Right cardiac atrium (tissue), 5 donors: ENCODE results near the gene PTPA. TPM values are rescaled to one million over a fixed set of nuclear protein-coding genes. Genes with fewer than 3 reads are reported as not detected.
"Not testable (repeated sequence)": the region's sequence is repeated elsewhere in the genome, so short reads cannot be mapped to it uniquely, and the experiment has no call there.

ENCODE experiments used
- ATAC-seq, 2 donors: fragments of 200-7000 bp; cut with Tn5 transposase; one replicate each; pipeline versions ENCODE4 v1.8.0 to v1.9.1; 2020; ENCODE audit warnings: moderate library complexity in 2 of 2, mild to moderate bottlenecking in 1 of 2
- DNase-seq, 3 donors: peaks; one replicate each; pipeline ENCODE4 v3.0.0-alpha.2; 2020
- H3K27ac ChIP-seq: one replicate; pipeline ENCODE4 v1.5.1; 2013; ENCODE audit warnings: mild to moderate bottlenecking, low read length, control low read depth, moderate library complexity
- H3K27me3 ChIP-seq: one replicate; pipeline ENCODE4 v1.6.1; 2013; ENCODE audit not compliant: control insufficient read depth, insufficient read depth
- H3K4me1 ChIP-seq: one replicate; pipeline ENCODE4 v1.6.1; 2013; ENCODE audit warnings: low read length; ENCODE audit not compliant: control insufficient read depth, insufficient read depth
- H3K4me3 ChIP-seq: one replicate; pipeline ENCODE4 v1.5.1; 2013; ENCODE audit warnings: low read length, control low read depth
- H3K9me3 ChIP-seq: one replicate; pipeline ENCODE4 v1.6.1; 2013; ENCODE audit warnings: low read length; ENCODE audit not compliant: control insufficient read depth
- WGBS: extraction: QIAGEN DNeasy Blood & Tissue Kit; methylation state at CpG from one replicate; pipeline ENCODE4 v1.1.7; 2013; 5-methylcytosine and 5-hydroxymethylcytosine counted together
- intact Hi-C, 4 donors: fragments of 100-400 bp; cut with DNase I; formaldehyde crosslinking; loops; one replicate each; pipeline versions ENCODE4 v1.11.0 to v1.14.0; 2022 to 2023
- polyA plus RNA-seq: library from polyadenylated mRNA; stranded (reverse); fragments of 200-250 nt; gene quantifications from one replicate; pipeline ENCODE4 v1.2.3, GENCODE V29; 2013
- total RNA-seq, 4 donors: library from RNA; stranded (reverse); fragmentation: NEBNext Ultra II Directional; extraction: Animal tissue kit (Norgen Biotek cat#: 25700); gene quantifications; one replicate each; pipeline ENCODE4 v1.2.1, GENCODE V29; 2021
- donor health status: healthy with polysubstance abuse.
- donor health status: DM: no; HTN: yes; CAD: no.
- donor health status: DM: no; HTN: no; CAD: no.
- donor health status: DM: no; HTN: yes; CAD: no; lungs with severe emphysema.
- donor health status: DM: yes; HTN: yes; CAD: no.

Gene PTPA
- total and polyA plus RNA-seq, 5 donors = 115 to 170 (median 147) TPM

DNA sequence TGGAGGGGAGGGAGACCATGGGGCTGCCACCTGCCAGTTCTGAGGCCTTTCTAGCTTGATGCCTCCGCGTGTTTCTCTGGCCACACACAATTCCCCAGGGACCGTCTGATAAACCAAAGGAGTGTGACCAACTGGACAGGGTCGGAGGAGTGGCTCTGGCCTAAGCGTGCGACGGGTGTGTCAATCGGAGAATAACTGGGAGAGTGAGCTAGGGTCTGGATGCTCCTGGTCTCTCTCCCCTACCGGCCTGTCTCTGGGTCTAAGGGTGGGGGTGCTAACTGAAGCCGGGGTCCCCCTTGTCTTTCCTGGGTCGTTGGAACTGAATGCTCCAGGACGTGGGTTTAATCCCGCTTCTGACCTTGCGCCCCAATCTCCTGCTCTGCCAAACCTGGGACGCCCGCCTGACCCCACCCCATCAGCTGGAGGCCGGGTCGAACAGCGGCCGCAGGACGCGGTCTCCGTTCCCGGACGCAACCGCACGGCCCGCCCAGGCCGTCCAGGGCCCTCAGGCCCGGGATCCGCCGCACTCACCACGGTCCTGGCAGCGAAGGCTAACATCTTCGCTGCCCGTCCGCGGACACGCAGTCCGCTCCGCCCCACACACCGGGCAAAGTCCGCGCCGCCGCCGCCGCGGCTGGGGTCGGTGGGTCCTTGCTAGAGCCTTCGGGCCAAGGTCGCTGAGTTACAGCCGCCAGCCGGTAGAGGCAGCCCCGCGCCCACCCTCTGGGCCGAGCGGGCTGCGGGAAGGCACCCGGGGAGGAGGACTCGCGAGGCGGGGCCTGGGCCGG, 1.1 kb upstream of the PTPA start:
- DNase-seq (peak; percentile 60 to 81 (median 74)), ATAC-seq (peak; percentile 14 to 37)
- intact Hi-C loops = no loop called here
- Histone ChIP-seq H3K4me3 (peak overlapping the region; percentile 87), H3K9me3 (no peaks in the 10 kb centered on the region), H3K4me1 (no peaks in the 10 kb centered on the region), H3K27me3 (no peaks in the 10 kb centered on the region), H3K27ac (peak overlapping the region; percentile 81)
- WGBS = 2% methylated on average over 64 of the region's 64 CpGs

DNA sequence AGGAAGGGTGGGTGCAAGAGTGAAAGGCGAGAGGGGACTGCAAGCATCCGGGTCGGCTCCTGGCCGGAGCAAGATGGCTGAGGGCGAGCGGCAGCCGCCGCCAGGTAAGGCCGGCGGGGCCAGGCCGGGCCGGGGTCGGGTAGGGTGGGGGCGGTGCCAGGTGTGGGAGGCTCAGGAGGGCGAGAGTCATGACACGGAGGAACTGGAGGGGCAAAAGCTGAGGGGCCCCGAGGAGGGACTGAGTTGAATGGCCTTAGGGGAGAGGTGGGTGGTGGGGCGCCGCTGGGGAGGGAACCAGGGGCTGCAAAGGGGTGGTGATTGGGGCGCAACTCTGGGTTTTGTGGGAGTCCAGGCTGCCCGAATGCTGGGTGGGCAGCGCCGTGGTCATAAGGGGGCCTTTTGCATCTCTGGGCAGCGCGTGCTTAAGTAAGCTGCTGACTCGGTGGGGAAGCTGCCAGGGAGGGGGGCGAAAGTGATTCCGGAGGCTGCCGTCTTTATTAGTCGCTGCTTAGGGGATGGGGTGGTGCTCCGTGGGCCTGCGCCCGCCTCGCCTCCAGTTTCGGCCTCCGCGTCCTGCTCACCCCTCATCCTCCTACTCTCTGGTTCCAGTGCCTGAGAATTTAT, 425 bp downstream of the PTPA start:
- Histone ChIP-seq H3K27me3 (no peaks in the 10 kb centered on the region), H3K4me3 (peak overlapping the region; percentile 90), H3K9me3 (no peaks in the 10 kb centered on the region), H3K27ac (peak overlapping the region; percentile 61), H3K4me1 (no peaks in the 10 kb centered on the region)
- peak; percentile 6 to 10 for ATAC-seq
- WGBS = under 1% methylated on average over 37 of the region's 37 CpGs
- peak in 2 of 3 donors; percentile 49 to 77 for DNase-seq
- intact Hi-C loops = no loop called here

DNA sequence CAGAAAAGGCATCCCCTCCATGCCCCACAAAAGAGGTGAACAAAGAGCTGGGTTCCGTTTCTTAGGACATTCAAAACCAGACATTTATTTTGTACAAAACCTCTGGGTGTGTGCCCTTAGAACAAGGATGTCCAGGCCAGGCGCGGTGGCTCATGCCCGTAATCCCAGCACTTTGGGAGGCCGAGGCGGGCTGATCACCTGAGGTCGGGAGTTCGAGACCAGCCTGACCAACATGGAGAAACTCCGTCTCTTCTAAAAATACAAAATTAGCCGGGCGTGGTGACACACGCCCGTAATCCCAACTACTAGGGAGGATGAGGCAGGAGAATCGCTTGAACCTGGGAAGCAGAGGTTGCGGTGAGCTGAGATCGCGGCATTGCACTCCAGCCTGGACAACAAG, 1.3 kb downstream of the PTPA start:
- H3K27ac ChIP-seq, H3K4me1 ChIP-seq, H3K9me3 ChIP-seq, ATAC-seq, H3K27me3 ChIP-seq, intact Hi-C loops, H3K4me3 ChIP-seq: not testable (repeated sequence)
- WGBS = 95% methylated on average over 17 of the region's 17 CpGs
- peak in 1 of 3 donors; percentile 34 for DNase-seq

DNA sequence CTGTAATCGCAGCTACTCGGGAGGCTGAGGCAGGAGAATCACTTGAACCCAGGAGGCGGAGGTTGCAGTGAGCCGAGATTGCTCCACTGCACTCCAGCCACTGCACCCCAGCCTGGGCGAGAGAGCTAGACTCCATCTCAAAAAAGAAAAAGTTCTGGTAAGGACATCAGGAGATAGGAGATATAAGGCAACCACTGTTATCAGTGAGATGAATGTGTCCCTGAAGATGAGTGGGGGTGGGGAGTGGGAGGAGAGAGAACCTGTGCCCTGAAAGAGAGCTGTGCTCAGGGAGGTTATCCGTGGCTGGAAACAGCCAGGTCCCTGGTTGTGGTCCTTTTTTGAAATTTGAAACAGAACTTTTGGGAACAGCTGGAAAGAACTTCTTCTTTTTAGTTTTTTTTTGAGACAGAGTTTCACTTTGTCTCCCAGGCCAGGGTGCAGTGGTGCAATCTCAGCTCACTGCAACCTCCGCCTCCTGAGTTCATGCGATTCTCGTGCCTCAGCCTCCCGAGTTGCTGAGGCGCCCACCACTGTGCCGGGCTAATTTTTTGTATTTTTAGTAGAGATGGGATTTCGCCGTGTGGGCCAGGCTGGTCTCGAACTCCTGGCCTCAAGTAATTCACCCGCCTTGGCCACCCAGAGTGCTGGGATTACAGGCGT, 2.6 kb downstream of the PTPA start:
- 86% methylated on average over 17 of the region's 17 CpGs for WGBS
- Histone ChIP-seq H3K27ac (no peak overlapping the region), H3K4me1 (no peaks in the 10 kb centered on the region), H3K27me3 (no peaks in the 10 kb centered on the region), H3K4me3 (no peak overlapping the region), H3K9me3 (no peaks in the 10 kb centered on the region)
- DNase-seq = peak in 1 of 3 donors; percentile 60
- no peak for ATAC-seq
- intact Hi-C loops = no loop called here

DNA sequence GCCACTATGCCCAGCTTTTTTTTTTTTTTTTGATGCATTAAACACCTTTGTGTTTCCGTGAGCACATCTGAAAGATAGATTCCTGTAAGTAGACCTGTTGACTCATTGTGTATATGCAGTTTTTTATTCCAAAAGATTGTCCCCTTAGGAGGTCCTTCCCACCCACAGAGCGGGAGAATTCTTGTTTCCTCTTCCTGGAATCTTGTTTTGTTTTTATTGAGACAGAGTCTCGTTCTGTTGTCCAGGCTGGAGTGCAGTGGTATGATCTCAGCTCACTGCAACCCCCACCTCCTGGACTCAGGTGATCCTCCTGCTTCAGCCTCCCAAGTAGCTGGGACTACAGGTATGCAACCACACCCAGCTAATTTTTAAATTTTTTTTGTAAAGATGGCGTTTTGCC, 7.6 kb downstream of the PTPA start:
- Histone ChIP-seq H3K9me3 (no peaks in the 10 kb centered on the region), H3K27me3 (no peaks in the 10 kb centered on the region), H3K27ac (no peak overlapping the region), H3K4me1 (no peaks in the 10 kb centered on the region), H3K4me3 (no peak overlapping the region)
- 74% methylated on average over 4 of the region's 4 CpGs for WGBS
- no peak for ATAC-seq
- intact Hi-C loops = no loop called here
- DNase-seq = no peak

DNA sequence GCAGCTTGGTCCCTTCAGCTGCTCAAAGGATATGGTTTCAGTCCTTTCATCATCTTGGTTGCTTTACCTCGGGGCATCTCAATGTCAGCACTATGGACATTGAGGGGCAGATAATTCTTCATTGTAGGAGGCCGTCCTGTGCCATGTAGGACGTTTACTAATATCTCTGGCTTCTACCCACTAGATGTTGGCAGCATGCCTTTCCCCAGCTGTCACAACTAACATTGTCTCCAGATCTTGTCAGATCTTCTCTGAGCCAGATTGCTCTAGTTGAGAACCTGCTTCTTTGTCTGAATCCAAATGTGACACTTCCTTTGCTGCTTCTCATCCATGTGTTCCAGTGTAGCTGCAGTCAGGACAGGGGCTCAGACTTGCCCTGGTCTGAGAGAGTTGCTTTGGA, 10.3 kb downstream of the PTPA start:
- no peaks in the 10 kb centered on the region for H3K27me3 ChIP-seq
- no peaks in the 10 kb centered on the region for H3K9me3 ChIP-seq
- DNase-seq (peak in 1 of 3 donors; percentile 8), ATAC-seq (no peak)
- H3K27ac ChIP-seq = no peak overlapping the region
- WGBS = 55% methylated on average over 3 of the region's 3 CpGs
- intact Hi-C loops = no loop called here
- no peaks in the 10 kb centered on the region for H3K4me1 ChIP-seq
- no peak overlapping the region for H3K4me3 ChIP-seq

DNA sequence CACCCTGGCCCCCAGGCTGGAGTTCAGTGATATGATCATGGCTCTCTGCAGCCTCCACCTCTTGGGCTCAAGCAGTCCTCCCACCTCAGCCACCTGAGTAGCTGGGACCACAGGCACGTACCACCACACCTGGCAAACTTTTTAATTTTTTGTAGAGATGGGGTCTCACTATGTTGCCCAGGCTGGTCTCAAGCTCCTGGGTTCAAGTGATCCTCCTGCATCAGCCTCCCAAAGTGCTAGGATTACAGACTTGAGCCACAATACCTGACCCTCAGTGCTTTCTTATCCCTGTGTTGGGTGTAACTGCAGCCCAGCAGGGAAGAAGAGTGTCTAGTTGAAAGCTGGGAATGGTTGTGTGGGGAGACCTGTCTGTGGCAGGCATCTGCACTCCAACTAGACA, 10.9 kb downstream of the PTPA start:
- intact Hi-C loops = no loop called here
- no peaks in the 10 kb centered on the region for H3K27me3 ChIP-seq
- no peak overlapping the region for H3K4me3 ChIP-seq
- H3K9me3 ChIP-seq = no peaks in the 10 kb centered on the region
- no peak overlapping the region for H3K27ac ChIP-seq
- ATAC-seq (no peak), DNase-seq (no peak)
- no peaks in the 10 kb centered on the region for H3K4me1 ChIP-seq
- 98% methylated on average over 1 of the region's 1 CpG for WGBS

DNA sequence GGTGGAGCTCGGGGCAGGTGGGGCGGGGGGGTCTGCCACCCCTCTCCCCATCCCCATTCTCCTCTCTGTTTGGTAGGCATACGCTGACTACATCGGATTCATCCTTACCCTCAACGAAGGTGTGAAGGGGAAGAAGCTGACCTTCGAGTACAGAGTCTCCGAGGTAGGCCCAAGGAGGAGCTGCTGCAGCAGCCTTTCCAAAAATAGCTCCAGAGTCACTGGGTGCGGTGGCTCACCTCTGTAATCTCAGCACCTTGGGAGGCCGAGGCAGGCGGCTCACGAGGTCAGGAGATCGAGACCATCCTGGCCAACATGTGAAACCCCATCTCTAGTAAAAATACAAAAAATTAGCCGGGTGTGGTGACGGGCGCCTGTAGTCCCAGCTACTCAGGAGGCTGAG, 11.8 kb downstream of the PTPA start:
- H3K27me3 ChIP-seq, intact Hi-C loops, H3K27ac ChIP-seq, DNase-seq, H3K9me3 ChIP-seq, ATAC-seq, H3K4me1 ChIP-seq, H3K4me3 ChIP-seq: not testable (repeated sequence)
- WGBS = 86% methylated on average over 15 of the region's 15 CpGs

DNA sequence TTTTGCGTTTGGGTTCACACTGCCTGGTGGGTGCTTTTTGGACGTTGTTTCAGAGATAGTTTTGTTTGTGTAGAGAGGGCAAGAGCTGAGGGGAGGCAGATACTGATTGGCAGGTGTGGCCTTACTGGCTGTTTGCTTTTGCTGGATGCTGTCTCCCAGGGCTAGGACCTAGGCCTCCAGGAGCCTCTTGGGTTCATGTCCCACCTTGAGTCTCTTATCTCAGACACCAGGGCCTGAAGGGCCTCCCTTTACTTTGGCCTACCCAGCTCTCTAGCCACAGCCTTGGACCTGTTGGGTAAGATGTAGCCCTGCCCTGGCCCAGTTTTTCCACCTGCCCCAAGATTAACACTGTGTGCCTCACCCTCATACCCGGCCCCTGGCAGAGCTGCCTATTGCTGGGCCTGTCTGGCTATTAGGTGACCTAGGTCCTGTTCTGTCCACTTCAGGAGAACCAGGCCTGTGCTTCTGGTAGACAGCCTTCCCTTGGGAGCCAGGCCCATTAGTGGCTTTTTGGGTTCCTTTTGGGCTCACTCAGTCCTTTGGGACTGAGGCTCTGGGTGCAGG, 13.4 kb downstream of the PTPA start:
- Histone ChIP-seq H3K4me1 (no peaks in the 10 kb centered on the region), H3K27ac (no peak overlapping the region), H3K4me3 (no peak overlapping the region), H3K27me3 (no peaks in the 10 kb centered on the region), H3K9me3 (no peaks in the 10 kb centered on the region)
- 71% methylated on average over 3 of the region's 3 CpGs for WGBS
- ATAC-seq (no peak), DNase-seq (peak in 1 of 3 donors; percentile 15)
- intact Hi-C loops = no loop called here

DNA sequence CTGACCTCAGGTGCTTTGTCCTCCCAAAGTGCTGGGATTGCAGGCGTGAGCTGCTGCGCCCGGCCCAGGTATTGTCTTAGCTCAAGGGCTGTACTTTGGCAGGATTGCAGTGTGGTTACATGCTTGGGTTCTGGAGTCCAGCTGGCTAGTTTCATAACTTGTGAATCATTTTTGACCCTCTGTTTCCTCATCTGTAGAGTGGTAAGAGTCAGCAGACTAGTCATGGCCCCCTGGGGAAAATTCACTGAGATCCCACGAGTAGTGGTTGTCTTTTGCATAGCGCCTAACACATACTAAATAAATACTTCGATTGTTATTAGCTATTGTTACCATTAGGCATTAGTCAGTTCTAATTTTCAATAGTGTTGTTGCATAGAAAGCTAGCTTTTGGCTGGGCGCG, 14.3 kb downstream of the PTPA start:
- Histone ChIP-seq H3K27ac (no peak overlapping the region), H3K4me1 (no peaks in the 10 kb centered on the region), H3K27me3 (no peaks in the 10 kb centered on the region), H3K9me3 (no peaks in the 10 kb centered on the region), H3K4me3 (no peak overlapping the region)
- DNase-seq = peak in 1 of 3 donors; percentile 9
- WGBS = 93% methylated on average over 8 of the region's 8 CpGs
- intact Hi-C loops = no loop called here
- ATAC-seq = no peak
